ENCODE data around the gene NTM.

NTM gene

GRCh38 chr11:131940126-131940525 lies 569.7 kb downstream of the NTM start:
- TF ChIP-seq, protein P1, sequence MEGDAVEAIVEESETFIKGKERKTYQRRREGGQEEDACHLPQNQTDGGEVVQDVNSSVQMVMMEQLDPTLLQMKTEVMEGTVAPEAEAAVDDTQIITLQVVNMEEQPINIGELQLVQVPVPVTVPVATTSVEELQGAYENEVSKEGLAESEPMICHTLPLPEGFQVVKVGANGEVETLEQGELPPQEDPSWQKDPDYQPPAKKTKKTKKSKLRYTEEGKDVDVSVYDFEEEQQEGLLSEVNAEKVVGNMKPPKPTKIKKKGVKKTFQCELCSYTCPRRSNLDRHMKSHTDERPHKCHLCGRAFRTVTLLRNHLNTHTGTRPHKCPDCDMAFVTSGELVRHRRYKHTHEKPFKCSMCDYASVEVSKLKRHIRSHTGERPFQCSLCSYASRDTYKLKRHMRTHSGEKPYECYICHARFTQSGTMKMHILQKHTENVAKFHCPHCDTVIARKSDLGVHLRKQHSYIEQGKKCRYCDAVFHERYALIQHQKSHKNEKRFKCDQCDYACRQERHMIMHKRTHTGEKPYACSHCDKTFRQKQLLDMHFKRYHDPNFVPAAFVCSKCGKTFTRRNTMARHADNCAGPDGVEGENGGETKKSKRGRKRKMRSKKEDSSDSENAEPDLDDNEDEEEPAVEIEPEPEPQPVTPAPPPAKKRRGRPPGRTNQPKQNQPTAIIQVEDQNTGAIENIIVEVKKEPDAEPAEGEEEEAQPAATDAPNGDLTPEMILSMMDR (IDR thresholded peaks at IDR 0.05; ENCODE audit: poor library complexity, severe bottlenecking): no peak
- ATAC-seq (ENCODE audit: low read depth): no peak
- no peak for DNase-seq (ENCODE audit: low spot score)
- H3K4me3 ChIP-seq (ENCODE audit: severe bottlenecking): no peak overlapping the region
- no peaks in the 10 kb centered on the region for H3K9me3 ChIP-seq (ENCODE audit: severe bottlenecking)
- no peaks in the 10 kb centered on the region for H3K27me3 ChIP-seq (ENCODE audit: insufficient read depth, poor library complexity, severe bottlenecking)
- H3K27ac ChIP-seq (ENCODE audit: poor library complexity, severe bottlenecking): no peak overlapping the region
- peaks cover 16% of the 10 kb centered on the region for H3K4me1 ChIP-seq (ENCODE audit: insufficient read depth, poor library complexity, severe bottlenecking)
- no peaks in the 10 kb centered on the region; the same call in 1 of the 2 replicates for H3K36me3 ChIP-seq (ENCODE audit: low read depth)

DNA sequence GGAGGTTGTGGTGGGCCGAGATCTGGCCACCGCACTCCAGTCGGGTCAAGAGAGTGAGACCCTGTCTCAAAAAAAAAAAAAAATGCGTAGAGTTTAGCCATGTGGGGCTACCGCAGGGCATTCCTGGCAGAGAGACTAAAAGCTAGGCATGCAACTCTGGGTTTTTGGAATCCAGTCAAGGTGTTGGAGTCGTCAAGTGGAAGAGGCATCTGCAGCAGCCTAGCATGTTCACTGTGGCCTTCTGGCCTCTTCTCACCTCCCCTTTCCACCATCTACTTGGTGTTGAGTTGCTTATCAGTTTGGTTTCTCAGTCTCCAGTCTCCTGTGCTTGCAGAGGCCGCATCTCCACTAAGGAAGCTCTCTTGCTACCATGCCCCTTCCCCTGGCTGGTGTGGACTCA lies 572.5 kb downstream of the NTM start:
- no peak for DNase-seq (ENCODE audit: low spot score)
- Histone ChIP-seq H3K27me3 (ENCODE audit: insufficient read depth, poor library complexity, severe bottlenecking) (no peaks in the 10 kb centered on the region), H3K9me3 (ENCODE audit: severe bottlenecking) (no peaks in the 10 kb centered on the region), H3K4me1 (ENCODE audit: insufficient read depth, poor library complexity, severe bottlenecking) (peaks cover 15% of the 10 kb centered on the region), H3K36me3 (ENCODE audit: low read depth) (peaks cover 15% of the 10 kb centered on the region), H3K4me3 (ENCODE audit: severe bottlenecking) (no peak overlapping the region), H3K27ac (ENCODE audit: poor library complexity, severe bottlenecking) (no peak overlapping the region)
- no peak for ATAC-seq (ENCODE audit: low read depth)
- TF ChIP-seq, protein P1 (IDR thresholded peaks at IDR 0.05; ENCODE audit: poor library complexity, severe bottlenecking): no peak

DNA sequence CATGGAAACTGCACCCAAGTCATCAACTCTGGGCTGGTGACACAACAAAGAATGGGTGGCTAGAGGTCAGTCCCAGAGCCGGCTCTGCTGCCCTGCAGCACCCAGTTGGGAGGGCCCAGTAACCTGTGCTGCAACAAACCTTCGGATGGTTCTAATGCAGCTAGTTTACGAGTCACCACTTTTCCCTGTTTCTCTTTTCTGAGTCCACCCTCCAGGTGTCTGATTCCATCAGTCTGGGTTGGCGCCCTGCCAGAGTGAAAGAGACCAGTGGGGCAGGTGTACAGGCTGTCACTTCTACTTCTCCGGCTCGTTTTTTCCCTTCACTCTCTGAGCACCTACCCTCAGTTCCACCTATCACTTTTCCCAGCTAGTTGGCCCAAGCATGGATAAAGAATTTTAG lies 572.9 kb downstream of the NTM start:
- H3K4me1 ChIP-seq (ENCODE audit: insufficient read depth, poor library complexity, severe bottlenecking): peaks cover 11% of the 10 kb centered on the region
- peaks cover 15% of the 10 kb centered on the region for H3K36me3 ChIP-seq (ENCODE audit: low read depth)
- H3K27ac ChIP-seq (ENCODE audit: poor library complexity, severe bottlenecking): no peak overlapping the region
- TF ChIP-seq, protein P1 (IDR thresholded peaks at IDR 0.05; ENCODE audit: poor library complexity, severe bottlenecking): no peak
- no peaks in the 10 kb centered on the region for H3K9me3 ChIP-seq (ENCODE audit: severe bottlenecking)
- DNase-seq (ENCODE audit: low spot score) (no peak), ATAC-seq (ENCODE audit: low read depth) (peak; percentile 85)
- no peak overlapping the region for H3K4me3 ChIP-seq (ENCODE audit: severe bottlenecking)
- no peaks in the 10 kb centered on the region for H3K27me3 ChIP-seq (ENCODE audit: insufficient read depth, poor library complexity, severe bottlenecking)

- Histone ChIP-seq H3K36me3 (ENCODE audit: low read depth) (peaks cover 15% of the 10 kb centered on the region), H3K4me3 (ENCODE audit: severe bottlenecking) (no peak overlapping the region), H3K4me1 (ENCODE audit: insufficient read depth, poor library complexity, severe bottlenecking) (peaks cover 9% of the 10 kb centered on the region), H3K27me3 (ENCODE audit: insufficient read depth, poor library complexity, severe bottlenecking) (no peaks in the 10 kb centered on the region), H3K9me3 (ENCODE audit: severe bottlenecking) (no peaks in the 10 kb centered on the region), H3K27ac (ENCODE audit: poor library complexity, severe bottlenecking) (no peak overlapping the region)
- no peak for ATAC-seq (ENCODE audit: low read depth)
- DNase-seq (ENCODE audit: low spot score): no peak
- TF ChIP-seq, protein P1 (IDR thresholded peaks at IDR 0.05; ENCODE audit: poor library complexity, severe bottlenecking): no peak
Observed at GRCh38 chr11:131944736-131945135, 574.3 kb downstream of the NTM start.

DNA sequence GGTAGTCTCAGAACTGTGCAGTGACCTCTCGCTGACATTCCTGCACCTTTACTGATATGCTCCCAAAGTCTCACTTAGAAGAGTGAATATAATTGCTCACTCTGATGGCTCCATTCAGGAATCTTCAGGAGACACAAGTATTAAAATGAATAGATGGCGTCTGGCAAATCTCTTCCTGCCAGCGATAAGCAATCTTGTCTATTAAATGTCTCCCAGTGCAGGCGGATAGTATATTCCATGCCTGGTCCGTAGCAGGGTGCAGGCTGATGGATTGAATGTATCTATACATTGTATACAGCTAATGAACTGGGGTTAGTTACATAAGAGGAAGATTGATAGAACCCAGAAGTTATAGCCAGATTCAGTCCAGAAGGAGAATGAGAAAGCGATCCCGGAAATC lies 575.3 kb downstream of the NTM start:
- peaks cover 15% of the 10 kb centered on the region for H3K36me3 ChIP-seq (ENCODE audit: low read depth)
- H3K27ac ChIP-seq (ENCODE audit: poor library complexity, severe bottlenecking): no peak overlapping the region
- H3K27me3 ChIP-seq (ENCODE audit: insufficient read depth, poor library complexity, severe bottlenecking): no peaks in the 10 kb centered on the region
- H3K4me1 ChIP-seq (ENCODE audit: insufficient read depth, poor library complexity, severe bottlenecking): peaks cover 9% of the 10 kb centered on the region
- ATAC-seq (ENCODE audit: low read depth) (no peak), DNase-seq (ENCODE audit: low spot score) (no peak)
- no peak overlapping the region for H3K4me3 ChIP-seq (ENCODE audit: severe bottlenecking)
- TF ChIP-seq, protein P1 (IDR thresholded peaks at IDR 0.05; ENCODE audit: poor library complexity, severe bottlenecking): no peak
- H3K9me3 ChIP-seq (ENCODE audit: severe bottlenecking): no peaks in the 10 kb centered on the region
